NOMO-1 treated with dmso at 0.1 percent for 144 hours (cell line): ENCODE data around the gene WNT10A.
A peak's percentile ranks its signal among the peaks of the same experiment; 100 is the strongest.
"Not testable (repeated sequence)": the region's sequence is repeated elsewhere in the genome, so short reads cannot be mapped to it uniquely, and the experiment has no call there.

ENCODE experiments used
- DNase-seq: peaks from one replicate; lab custom pipeline; 2025; ENCODE audit not compliant: unreplicated experiment; lab: John Stamatoyannopoulos, UW

The WNT10A gene

DNA sequence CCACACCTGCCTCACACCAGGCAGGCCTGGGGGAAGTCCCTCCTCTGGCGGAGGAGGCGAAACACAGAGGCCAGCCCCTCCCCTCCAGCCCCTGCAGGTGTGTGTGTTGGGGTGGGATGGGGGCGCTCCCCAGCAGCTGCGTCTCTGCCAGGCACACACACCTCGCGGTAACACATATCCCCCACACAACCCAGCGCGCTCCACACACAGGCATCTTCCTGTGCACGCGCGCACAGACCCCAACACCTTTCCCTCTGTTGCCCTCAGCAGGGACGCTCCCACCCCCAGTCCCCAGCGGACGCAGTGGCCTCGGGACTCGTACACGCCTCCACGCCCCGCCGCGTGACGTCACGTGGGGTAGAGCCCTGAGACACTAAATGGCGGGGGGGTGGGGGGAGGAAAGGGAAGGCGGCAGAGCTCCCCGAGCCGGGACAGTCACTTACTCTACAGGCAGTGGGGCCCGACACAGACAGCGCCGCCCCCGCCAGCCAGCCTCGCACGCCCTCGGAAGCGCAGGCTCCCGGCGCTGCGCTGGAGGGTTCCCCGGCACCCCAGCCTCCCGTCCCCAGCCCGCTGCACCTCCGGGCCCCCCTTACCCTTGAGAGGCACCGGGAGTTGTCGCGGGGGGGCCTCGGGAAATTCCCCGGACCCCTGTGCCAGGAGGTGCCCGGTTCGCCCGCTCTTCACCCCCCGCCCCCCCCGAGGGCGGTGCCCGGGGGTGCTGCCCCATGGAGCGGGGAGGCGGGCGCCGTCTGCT, at the start of gene WNT10A:
WNT10A (plus strand) TSS at position 751 of the 757 bp plus-strand sequence. CDS start 144 bp downstream, outside the sequence.
- DNase-seq = no peak

DNA sequence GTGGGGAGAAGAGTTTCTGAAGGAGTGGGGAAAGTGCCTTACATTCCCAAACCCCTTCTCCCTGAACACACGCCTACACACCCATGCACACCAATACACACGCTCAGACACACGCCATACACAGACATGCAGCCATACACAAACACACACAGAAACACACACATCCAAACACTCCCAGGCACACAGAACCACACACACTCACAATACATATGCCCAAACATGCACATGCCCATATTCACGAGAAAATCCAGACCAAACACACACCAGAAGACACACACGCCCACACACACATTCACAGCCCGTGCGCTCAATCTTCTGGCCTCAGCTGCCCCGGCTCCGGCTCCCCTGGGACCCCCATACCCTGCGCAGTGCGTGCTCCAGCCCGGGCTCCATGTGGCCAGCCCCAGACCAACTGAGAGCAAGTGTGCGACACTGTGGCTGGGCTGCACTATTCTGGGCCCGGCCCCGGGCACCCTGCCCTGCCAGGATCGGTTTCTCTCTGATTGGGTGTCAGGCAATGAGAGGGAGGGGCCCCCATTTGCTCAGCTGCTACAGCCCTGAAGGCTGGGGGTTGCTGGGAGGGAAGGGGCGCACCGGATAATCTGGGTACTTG, 49.2 kb upstream of the WNT10A start, which contains the start of gene PRKAG3:
PRKAG3 (minus strand) TSS at position 426 of the 613 bp plus-strand sequence.
- no peak for DNase-seq

DNA sequence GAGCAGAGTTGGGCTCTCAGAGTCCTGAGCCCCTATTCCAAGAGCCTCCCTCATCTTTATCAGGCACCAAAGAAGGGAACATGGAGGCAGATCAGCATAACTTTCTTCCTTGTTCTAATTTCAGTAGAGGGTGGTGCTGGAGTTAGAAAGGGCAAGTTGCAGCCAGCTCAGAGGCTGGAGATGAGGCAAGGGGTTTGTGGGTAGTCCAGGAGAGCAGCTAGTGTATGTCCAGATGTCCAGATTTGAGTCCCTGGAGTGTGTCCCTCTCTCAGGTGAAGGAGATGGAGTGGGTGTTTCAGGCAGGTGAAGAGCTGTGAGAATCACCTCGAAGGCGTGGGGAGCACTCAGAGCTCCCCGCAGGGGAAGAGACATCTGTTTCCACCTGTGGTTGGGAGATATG, 48.6 kb upstream of the WNT10A start:
- DNase-seq = no peak

GRCh38 chr2:218832520-218832919, 48.1 kb upstream of the WNT10A start:
- DNase-seq = no peak

- DNase-seq = no peak
These were observed 47.5 kb upstream of the WNT10A start for GRCh38 chr2:218833023-218833609.

DNA sequence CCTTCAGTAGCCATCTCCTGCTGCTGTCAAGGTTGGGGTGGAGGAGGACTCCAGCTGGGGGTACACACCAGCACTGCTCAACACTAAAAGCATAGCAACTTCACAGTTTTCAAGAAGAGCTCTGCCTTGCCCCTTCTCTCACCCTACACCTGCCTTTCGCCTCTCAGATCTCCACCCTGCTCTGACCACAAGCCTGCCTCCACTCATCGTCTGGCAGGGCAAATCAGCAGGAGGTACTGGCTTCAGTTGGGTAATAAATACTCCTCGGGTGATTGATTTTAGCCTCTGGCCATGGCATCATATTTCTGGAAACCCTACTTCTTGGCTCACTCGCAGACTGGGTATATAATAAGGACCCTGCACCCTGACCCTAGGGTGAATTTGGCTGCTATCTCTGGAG, 46.0 kb upstream of the WNT10A start:
- no peak for DNase-seq

GRCh38 chr2:218837495-218837894, 43.2 kb upstream of the WNT10A start:
- no peak for DNase-seq

GRCh38 chr2:218839430-218839829, 41.2 kb upstream of the WNT10A start:
- DNase-seq = peak; percentile 54

- DNase-seq = no peak
These were observed 40.8 kb upstream of the WNT10A start for GRCh38 chr2:218839888-218840287.

DNA sequence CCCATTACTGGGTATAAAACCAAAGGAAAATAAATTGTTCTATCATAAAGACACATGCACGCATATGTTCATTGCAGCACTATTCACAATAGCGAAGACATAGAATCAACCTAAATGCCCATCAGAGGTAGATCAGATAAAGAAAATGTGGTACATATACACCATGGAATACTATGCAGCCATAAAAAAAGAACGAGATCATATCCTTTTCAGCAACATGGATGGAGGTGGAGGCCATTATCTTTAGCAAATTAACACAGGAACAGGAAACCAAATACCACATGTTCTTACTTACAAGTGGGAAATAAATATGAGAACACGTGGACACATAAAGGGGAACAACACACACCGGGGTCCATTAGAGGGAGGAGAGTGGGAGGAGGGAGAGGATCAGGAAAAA, 36.3 kb upstream of the WNT10A start:
- not testable (repeated sequence) for DNase-seq

DNA sequence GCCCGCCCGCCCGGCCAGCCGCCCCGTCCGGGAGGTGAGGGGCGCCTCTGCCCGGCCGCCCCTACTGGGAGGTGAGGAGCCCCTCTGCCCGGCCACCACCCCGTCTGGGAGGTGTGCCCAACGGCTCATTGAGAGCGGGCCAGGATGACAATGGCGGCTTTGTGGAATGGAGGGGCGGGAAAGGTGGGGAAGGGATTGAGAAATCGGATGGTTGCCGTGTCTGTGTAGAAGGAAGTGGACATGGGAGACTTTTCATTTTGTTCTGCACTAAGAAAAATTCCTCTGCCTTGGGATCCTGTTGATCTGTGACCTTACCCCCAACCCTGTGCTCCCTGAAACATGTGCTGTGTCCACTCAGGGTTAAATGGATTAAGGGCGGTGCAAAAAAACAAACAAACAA, 33.7 kb upstream of the WNT10A start:
- DNase-seq = not testable (repeated sequence)

DNA sequence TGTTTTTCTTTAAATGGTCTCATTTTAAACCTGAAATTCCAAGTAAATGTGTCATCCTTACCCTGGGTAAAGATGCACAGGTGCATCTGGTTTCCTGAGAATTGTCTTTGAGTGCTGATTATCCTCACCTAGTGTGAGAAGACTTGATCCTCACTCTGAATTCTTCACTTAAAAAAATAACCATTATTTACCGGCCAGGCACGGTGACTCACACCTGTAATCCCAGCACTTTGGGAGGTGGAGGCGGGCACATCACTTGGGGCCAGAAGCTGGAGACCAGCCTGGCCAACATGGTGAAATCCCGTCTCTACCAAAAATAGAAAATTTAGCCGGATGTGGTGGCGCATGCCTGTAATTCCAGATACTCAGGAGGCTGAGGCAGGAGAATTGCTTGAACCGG, 30.9 kb upstream of the WNT10A start:
- DNase-seq = no peak

- no peak for DNase-seq
These were observed 29.9 kb upstream of the WNT10A start for GRCh38 chr2:218850796-218851195.

- DNase-seq = no peak
These were observed 29.4 kb upstream of the WNT10A start for GRCh38 chr2:218851286-218851685.

DNA sequence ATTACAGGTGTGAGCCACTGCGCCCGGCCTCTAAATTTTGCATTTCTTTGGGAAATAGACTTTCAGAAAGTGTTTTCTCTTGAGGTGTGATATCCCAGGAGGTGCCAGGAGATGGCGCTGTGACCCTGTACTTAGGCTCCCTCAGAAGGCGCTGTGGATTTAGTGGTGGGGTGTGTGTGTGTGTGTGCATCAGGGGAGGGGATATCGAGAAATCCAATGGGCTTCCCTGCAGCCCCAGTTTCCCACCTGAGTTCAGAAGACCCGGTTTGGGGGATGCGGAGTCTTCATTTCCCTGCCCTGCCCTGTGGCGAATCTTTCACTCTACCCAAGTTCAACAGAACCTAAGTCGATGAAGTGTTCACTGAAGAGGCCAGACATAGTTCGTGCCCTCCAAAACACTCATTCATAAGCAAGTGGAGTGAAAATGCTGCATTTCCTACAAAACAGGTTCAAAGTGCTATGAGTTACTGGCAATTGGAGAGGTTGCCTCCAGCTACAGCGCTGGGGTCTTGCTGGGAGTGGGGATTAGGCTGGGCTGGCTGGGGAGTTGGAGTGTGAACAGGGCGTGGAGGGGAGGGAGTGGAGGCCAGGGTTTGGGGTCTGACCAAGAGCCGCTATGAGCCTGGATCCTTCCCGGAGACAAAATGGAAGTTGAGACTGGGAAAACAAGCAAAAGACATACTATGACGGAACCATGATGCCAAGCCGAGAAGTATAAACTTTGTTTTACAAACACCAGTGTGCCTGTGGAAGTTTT, 27.6 kb upstream of the WNT10A start:
- DNase-seq = peak; percentile 66

DNA sequence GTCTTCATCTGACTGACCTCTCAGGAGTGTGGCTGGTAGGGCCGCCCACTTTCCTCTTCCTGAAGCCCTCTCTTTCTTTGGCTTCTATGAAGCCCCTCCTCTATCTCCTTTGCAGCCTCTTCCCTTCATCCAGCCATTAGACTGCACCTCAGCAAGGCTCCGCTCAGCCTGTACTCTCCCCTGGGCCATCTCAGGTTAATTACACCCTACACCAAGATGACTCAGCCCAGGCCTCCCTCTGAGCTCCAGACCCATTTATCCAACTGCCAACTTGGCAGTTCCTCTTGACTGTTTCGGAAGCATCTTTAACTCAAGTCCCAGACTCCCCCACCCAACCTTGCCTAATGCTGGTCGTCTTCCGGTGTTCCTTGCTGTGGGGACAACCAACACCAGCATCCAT, 26.9 kb upstream of the WNT10A start:
- peak; percentile 90 for DNase-seq

DNA sequence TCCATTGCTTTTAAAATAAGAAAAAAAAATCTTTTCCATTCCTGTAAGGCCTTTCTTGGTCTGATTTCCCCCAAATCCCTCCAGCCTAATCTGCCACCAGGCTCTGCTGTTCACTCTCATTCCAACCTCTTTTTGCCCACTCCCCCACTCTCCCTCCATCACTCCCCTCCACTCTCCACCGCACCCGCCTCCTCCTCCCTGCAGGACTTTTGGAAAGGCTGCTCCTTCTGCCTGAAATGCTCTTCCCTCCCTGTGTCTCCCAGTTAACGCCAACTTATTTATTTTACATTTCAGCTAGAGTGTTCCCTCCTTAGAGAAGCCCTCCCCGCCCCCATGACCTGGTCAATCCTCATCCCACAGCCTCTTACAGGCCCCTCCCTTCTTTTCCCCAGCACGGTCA, 25.8 kb upstream of the WNT10A start:
- DNase-seq = no peak

DNA sequence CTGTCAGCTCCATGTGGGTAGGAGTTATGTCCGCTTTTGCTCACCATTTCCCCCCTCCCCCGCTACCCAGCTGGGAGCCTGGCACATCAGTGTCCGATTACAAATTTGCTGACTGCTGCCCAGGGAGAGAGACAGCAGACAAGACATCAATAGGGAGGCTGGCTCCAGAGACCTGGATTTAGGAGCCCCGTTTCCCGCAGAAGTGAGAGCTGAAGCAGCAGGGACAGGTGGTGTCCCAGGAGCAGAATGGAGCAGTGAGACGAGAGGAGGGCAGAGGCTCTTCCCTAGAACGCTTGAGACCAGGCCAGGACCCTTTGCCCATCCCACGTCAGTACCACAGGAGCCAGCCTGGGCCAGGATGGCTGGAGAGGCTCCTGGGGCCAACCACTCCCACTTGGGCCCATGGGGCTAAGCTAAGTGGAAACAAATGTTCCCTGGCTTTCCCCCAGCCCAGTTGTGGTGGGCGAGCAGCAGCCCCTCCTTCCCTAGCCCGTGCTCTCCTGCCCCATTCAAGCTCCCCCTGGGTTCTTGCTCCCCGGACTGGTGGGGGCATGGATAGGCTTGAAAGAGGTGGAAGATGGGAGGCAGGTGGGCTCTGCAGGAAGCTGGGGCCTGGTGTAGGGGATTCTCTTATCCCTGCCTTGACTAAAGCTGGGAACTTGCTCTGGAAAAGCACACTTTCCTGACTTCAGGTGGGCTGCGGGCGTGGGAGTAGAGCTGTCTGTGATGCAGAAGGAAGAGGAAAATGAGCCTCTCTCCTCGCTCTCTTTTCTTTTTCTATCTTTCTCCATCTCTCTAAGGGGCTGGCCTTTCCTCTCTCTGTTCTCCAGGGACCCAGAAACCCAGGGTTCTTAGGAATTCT, 25.1 kb upstream of the WNT10A start:
- DNase-seq = no peak

DNA sequence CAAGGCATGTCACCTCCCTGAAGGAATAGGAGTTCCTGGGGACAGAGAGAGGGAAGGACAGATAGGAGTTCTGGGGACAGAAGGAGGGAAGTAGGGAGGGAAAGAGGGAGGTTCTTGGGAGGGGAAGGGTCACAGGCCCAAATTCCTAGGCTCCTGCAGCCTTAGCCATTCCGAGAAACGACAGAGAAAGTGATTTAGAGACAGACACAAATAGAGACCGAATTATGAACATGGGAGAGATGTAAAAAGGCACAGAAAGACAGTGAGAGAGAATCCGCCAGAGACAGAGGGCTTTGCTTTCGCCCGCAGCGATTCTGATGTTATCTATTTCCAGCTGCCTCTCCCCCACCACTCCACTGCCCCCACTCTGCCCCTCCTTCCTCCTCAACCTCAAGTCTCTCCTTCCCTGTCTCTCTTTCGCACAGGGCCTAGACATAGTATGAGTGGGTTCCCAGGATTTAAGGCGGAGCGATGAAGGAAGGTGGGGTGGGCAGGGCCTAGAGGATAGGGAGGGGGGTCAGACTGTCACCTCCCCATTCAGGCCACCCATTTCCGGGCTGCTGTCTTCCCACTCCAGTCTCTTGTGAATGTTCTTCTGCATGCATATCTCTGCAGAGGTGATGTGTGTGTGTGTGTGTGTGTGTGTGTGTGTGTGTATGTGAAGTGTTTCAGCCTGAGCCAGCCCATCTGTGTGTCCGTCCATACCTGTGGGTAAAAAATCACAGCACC, 24.3 kb upstream of the WNT10A start:
- no peak for DNase-seq

- DNase-seq = no peak
These were observed 23.8 kb upstream of the WNT10A start for GRCh38 chr2:218856896-218857243.
